T-helper 2 cell (primary cell): Measurements from ENCODE around the gene EIF3L.
"Not testable (repeated sequence)": the region's sequence is repeated elsewhere in the genome, so short reads cannot be mapped to it uniquely, and the experiment has no call there.

Source experiments
- DNase-seq, 5 experiments: peaks; one replicate each; pipeline versions ENCODE4 v3.0.0 to v3.0.0-alpha.2; 2012 to 2022
- total RNA-seq, 2 donors: gene quantifications; one replicate each; lab custom pipeline; 2026; lab: John Stamatoyannopoulos, UW

Gene EIF3L
- 178 to 221 reads per million in 2 donors for total RNA-seq

- DNase-seq, result peak; percentile 67 to 93 (median 79)
Measured at GRCh38 chr22:37849089-37849751, at the start of gene EIF3L. EIF3L (plus strand) TSS chr22:37849419; CDS start chr22:37849450, 31 bp downstream.

- DNase-seq, result not testable (repeated sequence)
Measured at GRCh38 chr22:37799979-37800378, 49.2 kb upstream of the EIF3L start.

GRCh38 chr22:37801946-37802309 is 47.3 kb upstream of the EIF3L start:
- peak in 1 of 5 experiments; percentile 51 for DNase-seq

- DNase-seq, result peak in 1 of 5 experiments; percentile 59
Measured at GRCh38 chr22:37802310-37803194, 46.7 kb upstream of the EIF3L start.

DNA sequence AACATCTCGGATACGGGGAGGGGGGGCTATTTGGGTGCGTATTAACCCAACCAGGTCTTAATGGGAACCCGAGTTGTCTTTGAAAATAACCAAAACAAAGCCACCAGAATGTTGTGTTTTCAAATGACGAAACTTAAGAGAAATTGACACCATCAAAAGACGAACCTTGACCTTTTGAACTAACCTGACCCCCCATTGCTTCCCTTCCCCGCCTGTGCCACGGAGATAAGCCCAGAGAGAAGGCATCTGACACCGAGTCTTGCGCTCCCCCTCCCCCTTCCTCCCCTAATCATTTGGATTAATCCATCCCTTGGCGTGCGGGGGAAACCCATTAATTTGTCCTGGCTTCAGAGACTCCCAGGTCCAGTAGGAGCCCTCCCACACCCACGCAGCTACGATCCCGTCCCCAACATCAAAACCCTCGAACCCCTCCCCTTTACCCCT is 46.0 kb upstream of the EIF3L start:
- DNase-seq, result no peak

- DNase-seq, result no peak
Measured at GRCh38 chr22:37803639-37804351, 45.4 kb upstream of the EIF3L start.

DNA sequence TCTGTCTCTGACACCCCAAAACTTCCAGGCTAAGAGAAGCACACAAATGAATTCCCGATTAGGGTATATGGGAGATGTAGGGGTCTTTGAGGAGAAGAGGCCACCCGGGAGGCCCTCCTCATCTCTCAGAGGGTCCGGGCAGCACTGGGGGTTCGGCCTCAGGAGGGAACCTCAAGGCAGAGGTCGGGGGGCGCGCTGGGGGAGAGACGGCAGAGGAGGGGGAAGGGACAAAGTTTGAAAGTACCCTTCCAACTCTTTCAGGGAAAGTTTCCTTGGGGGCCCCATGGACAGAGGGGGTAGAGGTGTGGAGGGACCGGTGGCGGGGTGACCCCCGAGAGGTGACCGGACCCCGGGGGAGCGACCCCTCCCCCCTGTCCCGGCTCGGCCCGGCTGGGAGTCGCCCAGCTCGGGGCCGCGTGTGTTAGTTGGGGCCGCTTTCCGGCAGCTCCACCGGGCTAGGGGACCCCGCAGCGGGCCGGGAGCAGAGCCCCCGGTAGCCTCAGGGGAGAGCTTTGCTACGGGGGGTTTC is 44.8 kb upstream of the EIF3L start:
- DNase-seq, result no peak

DNA sequence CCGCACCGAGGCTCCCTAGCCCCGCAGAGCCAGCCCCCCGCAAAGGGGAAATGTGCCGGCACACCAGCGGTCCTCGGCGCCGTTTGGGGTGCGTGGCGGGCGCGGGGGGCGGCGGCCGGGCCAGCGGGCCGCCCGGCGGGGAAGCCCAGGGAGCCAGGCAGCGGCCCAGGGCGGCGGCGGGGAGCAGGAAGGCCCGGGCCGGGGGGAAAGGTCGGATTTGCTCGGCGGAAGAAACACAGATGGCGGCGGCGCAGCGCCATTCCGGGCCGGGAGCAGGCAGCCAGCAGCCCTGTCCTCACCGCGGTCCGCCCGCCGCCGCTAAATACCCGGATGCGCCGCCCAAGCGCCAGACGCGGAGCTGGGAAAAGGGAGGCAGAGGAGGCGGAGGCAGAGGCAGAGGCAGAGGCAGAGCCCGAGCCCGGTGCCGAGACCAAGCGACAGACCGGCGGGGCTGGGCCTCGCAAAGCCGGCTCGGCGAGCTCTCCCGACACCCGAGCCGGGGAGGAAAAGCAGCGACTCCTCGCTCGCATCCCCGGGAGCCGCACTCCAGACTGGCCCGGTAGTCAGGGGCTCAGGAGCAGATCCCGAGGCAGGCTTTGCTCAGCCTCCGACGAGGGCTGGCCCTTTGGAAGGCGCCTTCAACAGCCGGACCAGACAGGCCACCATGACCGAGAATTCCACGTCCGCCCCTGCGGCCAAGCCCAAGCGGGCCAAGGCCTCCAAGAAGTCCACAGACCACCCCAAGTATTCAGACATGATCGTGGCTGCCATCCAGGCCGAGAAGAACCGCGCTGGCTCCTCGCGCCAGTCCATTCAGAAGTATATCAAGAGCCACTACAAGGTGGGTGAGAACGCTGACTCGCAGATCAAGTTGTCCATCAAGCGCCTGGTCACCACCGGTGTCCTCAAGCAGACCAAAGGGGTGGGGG is 44.1 kb upstream of the EIF3L start:
- peak; percentile 38 to 84 (median 50) for DNase-seq

DNA sequence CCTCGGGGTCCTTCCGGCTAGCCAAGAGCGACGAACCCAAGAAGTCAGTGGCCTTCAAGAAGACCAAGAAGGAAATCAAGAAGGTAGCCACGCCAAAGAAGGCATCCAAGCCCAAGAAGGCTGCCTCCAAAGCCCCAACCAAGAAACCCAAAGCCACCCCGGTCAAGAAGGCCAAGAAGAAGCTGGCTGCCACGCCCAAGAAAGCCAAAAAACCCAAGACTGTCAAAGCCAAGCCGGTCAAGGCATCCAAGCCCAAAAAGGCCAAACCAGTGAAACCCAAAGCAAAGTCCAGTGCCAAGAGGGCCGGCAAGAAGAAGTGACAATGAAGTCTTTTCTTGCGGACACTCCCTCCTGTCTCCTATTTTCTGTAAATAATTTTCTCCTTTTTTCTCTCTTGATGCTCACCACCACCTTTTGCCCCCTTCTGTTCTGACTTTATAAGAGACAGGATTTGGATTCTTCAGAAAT is 43.4 kb upstream of the EIF3L start:
- DNase-seq, result no peak

DNA sequence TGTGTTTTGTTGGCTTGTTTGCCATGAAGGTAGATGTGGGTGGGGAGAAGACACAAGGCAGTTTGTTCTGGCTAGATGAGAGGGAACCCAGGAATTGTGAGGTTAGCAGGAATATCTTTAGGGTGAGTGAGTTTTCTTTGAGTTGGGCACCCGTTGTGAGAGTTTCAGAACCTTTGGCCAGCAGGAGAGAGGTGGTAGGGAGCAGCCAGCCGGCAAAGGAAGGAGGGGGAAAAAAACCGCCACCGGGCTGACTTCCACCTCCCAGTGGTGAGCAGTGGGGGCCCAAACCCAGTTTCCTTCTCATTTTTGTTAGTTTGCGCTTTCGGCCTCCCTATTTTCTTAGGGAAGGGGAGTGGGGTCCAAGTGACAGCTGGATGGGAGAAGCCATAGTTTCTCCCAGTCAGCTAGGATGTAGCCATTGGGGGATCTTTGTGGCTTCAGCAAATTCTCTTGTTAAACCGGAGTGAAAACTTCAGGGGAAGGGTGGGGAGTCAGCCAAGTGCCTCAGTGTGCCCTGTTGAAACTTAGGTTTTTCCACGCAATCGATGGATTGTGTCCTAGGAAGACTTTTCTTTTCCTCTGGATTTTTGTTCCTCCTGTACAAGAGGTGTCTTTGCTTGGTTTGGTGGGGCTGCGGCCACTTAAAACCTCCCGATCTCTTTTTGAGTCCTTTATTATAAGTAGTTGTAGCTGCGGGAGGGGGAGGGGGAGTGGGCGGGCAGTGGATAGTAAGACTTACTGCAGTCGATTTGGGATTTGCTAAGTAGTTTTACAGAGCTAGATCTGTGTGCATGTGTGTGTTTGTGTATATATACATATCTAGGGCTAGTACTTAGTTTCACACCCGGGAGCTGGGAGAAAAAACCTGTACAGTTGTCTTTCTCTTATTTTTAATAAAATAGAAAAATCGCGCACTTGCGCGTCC is 42.5 kb upstream of the EIF3L start:
- peak in 1 of 5 experiments; percentile 32 for DNase-seq

- DNase-seq, result peak; percentile 66 to 95 (median 75)
Measured at GRCh38 chr22:37807410-37808293, 41.6 kb upstream of the EIF3L start, which contains the start of gene GCAT. GCAT (plus strand) TSS chr22:37807934; CDS start chr22:37807968, 34 bp downstream.

GRCh38 chr22:37808294-37808657 is 40.9 kb upstream of the EIF3L start:
- DNase-seq, result no peak

DNA sequence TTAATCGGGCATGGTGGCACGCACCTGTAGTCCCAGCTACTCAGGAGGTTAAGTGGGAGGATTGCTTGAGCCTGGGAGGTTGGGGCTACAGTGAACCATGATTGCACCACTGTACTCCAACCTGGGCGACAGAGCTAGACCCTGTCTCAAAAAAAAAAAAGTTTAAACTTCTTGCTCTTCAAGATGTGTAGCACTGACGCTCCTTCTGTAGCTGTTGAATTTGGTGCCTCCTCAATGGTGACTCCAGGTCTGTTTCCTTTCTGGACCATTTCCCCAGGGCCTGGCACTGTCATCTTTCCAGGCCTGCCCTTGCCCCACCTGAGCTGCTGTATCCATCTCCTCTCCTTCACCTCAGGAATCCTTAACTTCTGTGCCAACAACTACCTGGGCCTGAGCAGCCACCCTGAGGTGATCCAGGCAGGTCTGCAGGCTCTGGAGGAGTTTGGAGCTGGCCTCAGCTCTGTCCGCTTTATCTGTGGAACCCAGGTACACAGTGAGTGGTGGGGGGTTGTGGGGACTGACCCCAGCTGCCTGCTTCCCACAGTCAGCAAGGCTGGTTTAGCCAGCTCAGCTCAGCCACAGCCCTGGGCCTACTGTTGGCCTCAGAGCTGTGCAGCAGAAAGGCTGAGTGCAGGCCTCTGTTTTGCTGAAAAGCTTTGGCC is 39.4 kb upstream of the EIF3L start:
- no peak for DNase-seq

DNA sequence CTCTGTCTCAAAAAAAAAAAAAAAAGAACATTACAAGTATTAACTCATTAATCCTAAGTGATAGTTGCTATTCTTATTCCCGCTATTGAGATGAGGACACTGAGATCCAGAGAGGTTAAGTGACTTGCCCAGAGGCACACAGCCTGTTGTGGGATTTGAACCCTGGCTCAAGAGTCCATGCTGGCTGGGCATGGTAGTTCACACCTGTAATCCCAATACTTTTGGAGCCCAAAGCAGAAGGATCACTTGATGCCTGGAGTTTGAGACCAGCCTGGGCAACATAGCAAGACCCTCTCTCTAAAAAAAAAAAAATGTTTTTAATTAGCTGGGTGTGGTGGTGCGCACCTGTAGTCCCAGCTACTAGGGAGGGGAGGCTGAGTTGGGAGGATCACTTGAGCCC is 37.4 kb upstream of the EIF3L start:
- DNase-seq, result no peak

DNA sequence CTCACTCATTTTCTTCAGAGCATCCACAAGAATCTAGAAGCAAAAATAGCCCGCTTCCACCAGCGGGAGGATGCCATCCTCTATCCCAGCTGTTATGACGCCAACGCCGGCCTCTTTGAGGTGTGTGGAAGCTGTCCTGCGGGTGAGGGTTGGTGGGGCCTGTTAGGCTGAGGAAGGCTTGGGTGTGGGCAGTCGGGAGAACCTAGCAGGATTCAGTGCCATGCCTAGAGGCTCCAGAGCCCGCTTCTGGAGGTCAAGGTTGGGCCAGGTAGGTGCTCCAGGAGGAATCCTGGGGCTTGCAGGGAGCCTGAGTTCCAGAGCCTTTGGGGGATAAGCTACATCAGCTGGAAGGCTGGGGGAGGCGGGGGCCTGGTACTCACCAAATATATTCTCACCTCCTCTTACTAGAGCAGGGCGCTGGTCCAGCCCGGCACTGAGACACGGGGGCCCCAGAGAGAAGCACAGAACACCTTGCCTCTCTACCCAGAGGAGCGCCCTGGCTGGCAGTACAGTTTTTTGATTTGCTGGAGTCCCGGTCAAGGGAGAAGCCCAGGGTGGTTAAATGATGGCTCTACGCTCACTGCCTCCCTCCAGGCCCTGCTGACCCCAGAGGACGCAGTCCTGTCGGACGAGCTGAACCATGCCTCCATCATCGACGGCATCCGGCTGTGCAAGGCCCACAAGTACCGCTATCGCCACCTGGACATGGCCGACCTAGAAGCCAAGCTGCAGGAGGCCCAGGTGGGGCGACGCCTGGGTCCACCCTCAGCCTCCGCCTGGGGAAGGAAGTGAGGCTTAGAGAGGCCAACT is 36.1 kb upstream of the EIF3L start:
- DNase-seq, result no peak

- no peak for DNase-seq
Measured at GRCh38 chr22:37815593-37815992, 33.6 kb upstream of the EIF3L start.

GRCh38 chr22:37816543-37817180 is 32.6 kb upstream of the EIF3L start:
- no peak for DNase-seq
